SK-N-MC (cell line): ENCODE measurements around the gene SLC5A11.

ENCODE experiments used
- EZH2 ChIP-seq: fragments of 200-600 bp; sonication (generic); IDR thresholded peaks from one replicate; pipeline ENCODE4 v1.6.1; 2017; ENCODE audit warnings: antibody characterized with exemption
- POLR2AphosphoS5 ChIP-seq: IDR thresholded peaks from 2 replicates; pipeline ENCODE4 v1.6.1; 2012; ENCODE audit warnings: mild to moderate bottlenecking, low read depth, low read length, borderline replicate concordance

DNA sequence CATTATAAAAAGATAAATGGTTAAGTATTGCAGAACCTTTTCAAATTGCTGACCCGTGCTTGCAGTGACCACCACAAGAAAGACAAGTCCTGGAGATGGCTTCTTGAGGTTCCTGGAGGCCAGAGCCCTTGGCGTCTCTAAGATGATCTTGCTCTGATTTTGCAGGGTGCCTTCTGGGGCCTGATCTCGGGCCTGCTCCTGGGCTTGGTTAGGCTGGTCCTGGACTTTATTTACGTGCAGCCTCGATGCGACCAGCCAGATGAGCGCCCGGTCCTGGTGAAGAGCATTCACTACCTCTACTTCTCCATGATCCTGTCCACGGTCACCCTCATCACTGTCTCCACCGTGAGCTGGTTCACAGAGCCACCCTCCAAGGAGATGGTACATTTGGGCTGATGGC is 63.0 kb downstream of the SLC5A11 start:
- no peak for TF ChIP-seq POLR2AphosphoS5
- TF ChIP-seq EZH2 = no peak
